Measurements from ENCODE around the gene CAPS2. TPM values are rescaled to one million over a fixed set of nuclear protein-coding genes. Genes with fewer than 3 reads are reported as not detected.

CAPS2 gene
- total RNA-seq, 1 experiment from 2014 or later, result not detected

GRCh38 chr12:75271576-75271975 is 58.5 kb downstream of the CAPS2 start:
- intact Hi-C loops (cut with micrococcal nuclease; ENCODE audit: unreplicated experiment), result loop anchor here (5.0 kb wide), 1 partner anchor 61 kb away; the partner anchor contains the start of genes CAPS2 and GLIPR1L1
- CTCF ChIA-PET, result no interaction called here

DNA sequence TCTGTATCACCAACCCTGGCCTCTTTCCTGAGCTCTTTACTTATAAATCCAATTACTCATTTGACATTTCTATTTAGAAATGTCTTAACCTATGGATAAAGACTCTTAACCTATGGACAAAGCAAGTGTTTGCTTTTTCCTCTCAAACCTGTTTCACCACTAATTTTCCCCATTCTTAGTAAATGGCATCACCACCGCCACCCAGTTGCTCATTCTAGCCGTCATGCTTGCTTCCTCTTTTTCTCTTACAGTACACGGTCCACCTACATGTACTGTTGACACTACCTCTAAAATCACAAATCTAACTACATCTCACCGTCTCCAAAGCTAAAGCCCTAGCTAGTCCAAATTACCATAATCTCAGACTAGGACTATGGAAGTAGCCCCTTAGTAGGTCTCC is 60.0 kb downstream of the CAPS2 start:
- H3K4me1 ChIP-seq, result peaks cover 26% of the 10 kb centered on the region
- H3K27me3 Mint-ChIP-seq (ENCODE audit: insufficient read depth, unreplicated experiment), result no peaks in the 10 kb centered on the region
- ChIA-PET POLR2A (no interaction called here), CTCF (no interaction called here)
- intact Hi-C loops (cut with micrococcal nuclease; ENCODE audit: unreplicated experiment), result loop anchor here (5.0 kb wide), 1 partner anchor 62 kb away; the partner anchor contains the start of genes CAPS2 and GLIPR1L1
- H3K36me3 ChIP-seq (ENCODE audit: control insufficient read depth, insufficient read depth, low read length), result no peaks in the 10 kb centered on the region
- no TSS peak for BruUV-seq (replicated peaks)
- H3K4me3 ChIP-seq (ENCODE audit: low read depth, low read length), result no peak overlapping the region
- peaks cover 6% of the 10 kb centered on the region; the same call in 1 of the 2 replicates for H3K9me3 ChIP-seq
- H3K4me1 Mint-ChIP-seq (ENCODE audit: low read depth, unreplicated experiment), result peaks cover 28% of the 10 kb centered on the region
- H3K36me3 Mint-ChIP-seq (ENCODE audit: insufficient read depth, unreplicated experiment), result peaks cover 9% of the 10 kb centered on the region
- TF ChIP-seq, protein P1, sequence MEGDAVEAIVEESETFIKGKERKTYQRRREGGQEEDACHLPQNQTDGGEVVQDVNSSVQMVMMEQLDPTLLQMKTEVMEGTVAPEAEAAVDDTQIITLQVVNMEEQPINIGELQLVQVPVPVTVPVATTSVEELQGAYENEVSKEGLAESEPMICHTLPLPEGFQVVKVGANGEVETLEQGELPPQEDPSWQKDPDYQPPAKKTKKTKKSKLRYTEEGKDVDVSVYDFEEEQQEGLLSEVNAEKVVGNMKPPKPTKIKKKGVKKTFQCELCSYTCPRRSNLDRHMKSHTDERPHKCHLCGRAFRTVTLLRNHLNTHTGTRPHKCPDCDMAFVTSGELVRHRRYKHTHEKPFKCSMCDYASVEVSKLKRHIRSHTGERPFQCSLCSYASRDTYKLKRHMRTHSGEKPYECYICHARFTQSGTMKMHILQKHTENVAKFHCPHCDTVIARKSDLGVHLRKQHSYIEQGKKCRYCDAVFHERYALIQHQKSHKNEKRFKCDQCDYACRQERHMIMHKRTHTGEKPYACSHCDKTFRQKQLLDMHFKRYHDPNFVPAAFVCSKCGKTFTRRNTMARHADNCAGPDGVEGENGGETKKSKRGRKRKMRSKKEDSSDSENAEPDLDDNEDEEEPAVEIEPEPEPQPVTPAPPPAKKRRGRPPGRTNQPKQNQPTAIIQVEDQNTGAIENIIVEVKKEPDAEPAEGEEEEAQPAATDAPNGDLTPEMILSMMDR (IDR thresholded peaks at IDR 0.05; ENCODE audit: insufficient read depth in 1 of 2, low read depth in 1 of 2, low read length in 1 of 2, severe bottlenecking in 1 of 2, unreplicated experiment in 1 of 2), result no peak
- peaks cover 17% of the 10 kb centered on the region for H3K9me3 Mint-ChIP-seq (ENCODE audit: unreplicated experiment)
- H3K27ac Mint-ChIP-seq (ENCODE audit: unreplicated experiment), result peak overlapping the region; percentile 79
- peak; percentile 34 to 40 for DNase-seq
- no peaks in the 10 kb centered on the region for H3K27me3 ChIP-seq (replicated peaks; ENCODE audit: control insufficient read depth, insufficient read depth, low read length)
- peak overlapping the region; percentile 16 for H3K4me3 Mint-ChIP-seq (ENCODE audit: unreplicated experiment)

More at GRCh38 chr12:75271576-75271975, 58.5 kb downstream of the CAPS2 start:
- peaks cover 26% of the 10 kb centered on the region for H3K4me1 ChIP-seq
- H3K27ac Mint-ChIP-seq (ENCODE audit: unreplicated experiment), result peak overlapping the region; percentile 79
- H3K9me3 ChIP-seq, result no peaks in the 10 kb centered on the region; the same call in 1 of the 2 replicates
- peak; percentile 62 to 72 for DNase-seq
- no peaks in the 10 kb centered on the region for H3K36me3 ChIP-seq (ENCODE audit: control insufficient read depth, insufficient read depth, low read length)
- no peaks in the 10 kb centered on the region for H3K27me3 ChIP-seq (replicated peaks; ENCODE audit: control insufficient read depth, insufficient read depth, low read length)
- BruUV-seq (replicated peaks), result no TSS peak
- no peak overlapping the region for H3K4me3 ChIP-seq (ENCODE audit: low read depth, low read length)
- no peak overlapping the region for H3K4me3 Mint-ChIP-seq (ENCODE audit: unreplicated experiment)
- H3K9me3 Mint-ChIP-seq (ENCODE audit: unreplicated experiment), result peaks cover 17% of the 10 kb centered on the region
- POLR2A ChIA-PET, result no interaction called here
- no peaks in the 10 kb centered on the region for H3K27me3 Mint-ChIP-seq (ENCODE audit: insufficient read depth, unreplicated experiment)
- peaks cover 9% of the 10 kb centered on the region for H3K36me3 Mint-ChIP-seq (ENCODE audit: insufficient read depth, unreplicated experiment)
- peaks cover 28% of the 10 kb centered on the region for H3K4me1 Mint-ChIP-seq (ENCODE audit: low read depth, unreplicated experiment)
- TF ChIP-seq, protein P1 (IDR thresholded peaks at IDR 0.05; ENCODE audit: insufficient read depth in 1 of 2, low read depth in 1 of 2, low read length in 1 of 2, severe bottlenecking in 1 of 2, unreplicated experiment in 1 of 2), result no peak

- peaks cover 9% of the 10 kb centered on the region for H3K36me3 Mint-ChIP-seq (ENCODE audit: insufficient read depth, unreplicated experiment)
These were observed 60.9 kb downstream of the CAPS2 start for GRCh38 chr12:75269209-75269608.

More at GRCh38 chr12:75269209-75269608, 60.9 kb downstream of the CAPS2 start:
- Mint-ChIP-seq H3K27ac (ENCODE audit: unreplicated experiment) (no peak overlapping the region), H3K4me1 (ENCODE audit: low read depth, unreplicated experiment) (peaks cover 28% of the 10 kb centered on the region), H3K4me3 (ENCODE audit: unreplicated experiment) (no peak overlapping the region), H3K27me3 (ENCODE audit: insufficient read depth, unreplicated experiment) (no peaks in the 10 kb centered on the region), H3K9me3 (ENCODE audit: unreplicated experiment) (peaks cover 17% of the 10 kb centered on the region)
- Histone ChIP-seq H3K4me3 (ENCODE audit: low read depth, low read length) (no peak overlapping the region), H3K27me3 (replicated peaks; ENCODE audit: control insufficient read depth, insufficient read depth, low read length) (no peaks in the 10 kb centered on the region), H3K9me3 (peaks cover 8% of the 10 kb centered on the region; the same call in 1 of the 2 replicates), H3K4me1 (peaks cover 26% of the 10 kb centered on the region), H3K36me3 (ENCODE audit: control insufficient read depth, insufficient read depth, low read length) (no peaks in the 10 kb centered on the region)
- intact Hi-C loops (cut with micrococcal nuclease; ENCODE audit: unreplicated experiment), result no loop called here
- CTCF ChIA-PET, result no interaction called here
- TF ChIP-seq, protein P1 (IDR thresholded peaks at IDR 0.05; ENCODE audit: insufficient read depth in 1 of 2, low read depth in 1 of 2, low read length in 1 of 2, severe bottlenecking in 1 of 2, unreplicated experiment in 1 of 2), result no peak
- no peak for DNase-seq
- no TSS peak for BruUV-seq (replicated peaks)
- POLR2A ChIA-PET, result no interaction called here
